NCI-H1417 (cell line): ENCODE results near the gene SFXN4.
A peak's percentile ranks its signal among the peaks of the same experiment; 100 is the strongest.
"Not testable (repeated sequence)": the region's sequence is repeated elsewhere in the genome, so short reads cannot be mapped to it uniquely, and the experiment has no call there.

ENCODE experiments used
- DNase-seq, 3 experiments: peaks; one replicate each; lab custom pipeline; 2025; lab: John Stamatoyannopoulos, UW

The SFXN4 gene

GRCh38 chr10:119139464-119140067 is 25.9 kb downstream of the SFXN4 start:
- peak in 2 of 3 experiments; percentile 8 to 10 for DNase-seq

DNA sequence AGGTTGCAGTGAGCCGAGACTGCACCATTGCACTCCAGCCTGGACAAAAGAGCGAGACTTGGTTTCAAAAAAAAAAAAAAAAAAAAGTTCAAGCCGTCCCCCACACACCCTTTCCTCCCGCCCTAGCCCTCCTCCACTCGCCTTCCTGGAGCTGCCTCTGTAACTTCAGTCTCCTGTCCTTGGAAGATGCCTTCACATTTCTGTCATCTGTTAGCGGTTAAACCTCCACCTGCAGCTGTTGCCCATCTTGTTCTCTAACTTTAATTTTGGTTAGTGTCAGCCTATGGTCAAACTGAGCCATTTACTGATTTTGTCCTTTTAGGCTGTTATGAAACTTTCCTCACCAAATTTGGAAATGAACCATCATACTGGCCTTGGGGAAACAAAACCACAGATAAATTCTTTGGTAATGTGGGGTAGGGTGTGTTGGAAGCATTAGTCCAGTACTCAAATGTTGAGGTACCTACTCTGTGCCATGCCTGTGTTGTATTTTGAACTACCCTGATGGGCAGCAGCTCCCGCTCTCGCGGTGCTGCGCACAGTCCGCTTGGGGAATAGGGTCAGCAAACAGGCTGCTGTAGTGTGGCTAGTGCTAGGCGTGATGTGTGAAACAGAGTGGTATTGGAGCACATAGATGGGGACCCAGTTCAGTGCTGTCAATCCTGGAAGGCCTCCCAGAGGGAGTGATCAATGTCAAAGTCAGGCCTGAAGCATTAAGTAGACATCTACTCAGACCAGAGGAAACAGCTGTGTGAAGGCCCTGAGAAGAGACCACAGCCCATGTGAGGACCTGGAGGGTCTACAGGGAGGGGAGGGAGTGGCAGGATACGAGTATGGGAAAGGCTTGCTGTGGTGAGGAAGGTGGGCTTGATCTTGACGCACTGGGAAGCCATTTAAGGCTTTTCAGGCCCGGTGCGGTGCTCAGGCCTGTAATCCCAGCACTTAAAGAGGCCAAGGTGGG is 26.9 kb downstream of the SFXN4 start:
- no peak for DNase-seq

GRCh38 chr10:119137878-119138277 is 27.6 kb downstream of the SFXN4 start:
- DNase-seq: not testable (repeated sequence)

DNA sequence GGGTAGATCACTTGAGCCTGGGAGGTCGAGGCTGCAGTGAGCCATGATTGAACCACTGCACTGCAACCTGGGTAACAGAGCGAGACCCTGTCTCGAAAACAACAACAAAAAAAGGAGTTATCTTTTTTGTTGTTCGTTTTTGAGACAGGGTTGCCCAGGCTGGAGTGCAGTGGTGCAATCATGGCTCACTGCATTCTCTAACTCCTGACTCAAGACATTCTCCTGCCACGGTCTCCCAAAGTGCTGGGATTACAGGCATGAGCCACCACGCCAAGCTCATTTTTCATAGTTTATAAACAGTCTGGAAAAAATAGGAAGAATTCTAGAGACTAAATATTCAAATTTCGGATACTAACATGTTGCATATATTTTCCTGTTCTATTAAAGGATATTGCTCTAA is 29.4 kb downstream of the SFXN4 start:
- DNase-seq: no peak

DNA sequence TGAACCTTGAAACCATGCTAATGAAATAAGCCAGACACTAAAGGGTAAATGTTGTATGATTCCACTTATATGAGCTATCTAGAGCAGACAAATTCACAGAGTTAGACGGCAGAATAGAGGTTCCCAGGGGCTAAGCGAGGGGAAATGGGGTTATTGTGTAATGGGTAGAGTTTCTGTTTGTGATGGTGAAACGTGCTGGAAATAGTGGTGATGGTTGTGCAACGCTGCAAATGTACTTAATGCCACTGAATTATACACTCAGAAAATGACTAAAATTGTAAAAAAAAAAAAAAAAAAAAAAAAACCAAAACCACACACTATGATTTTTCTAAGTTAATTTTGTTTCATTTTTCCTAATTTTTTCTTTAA is 30.0 kb downstream of the SFXN4 start:
- no peak for DNase-seq

DNA sequence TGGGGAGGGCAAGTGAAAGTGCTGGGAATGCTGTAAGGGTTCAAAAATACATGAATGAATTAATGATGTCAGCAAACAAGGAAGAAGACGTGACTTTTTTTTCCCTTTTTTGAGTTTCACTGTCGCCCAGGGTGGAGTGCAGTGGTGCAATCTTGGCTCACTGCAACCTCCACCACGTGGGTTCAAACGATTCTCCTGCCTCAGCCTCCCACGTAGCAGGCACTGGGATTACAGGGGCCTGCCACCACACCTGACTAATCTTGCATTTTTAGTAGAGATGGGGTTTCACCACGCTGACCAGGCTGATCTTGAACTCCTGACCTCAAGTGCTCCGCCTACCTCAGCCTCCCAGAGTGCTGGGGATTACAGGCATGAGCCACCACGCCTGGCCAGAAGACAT is 31.6 kb downstream of the SFXN4 start:
- DNase-seq: no peak

DNA sequence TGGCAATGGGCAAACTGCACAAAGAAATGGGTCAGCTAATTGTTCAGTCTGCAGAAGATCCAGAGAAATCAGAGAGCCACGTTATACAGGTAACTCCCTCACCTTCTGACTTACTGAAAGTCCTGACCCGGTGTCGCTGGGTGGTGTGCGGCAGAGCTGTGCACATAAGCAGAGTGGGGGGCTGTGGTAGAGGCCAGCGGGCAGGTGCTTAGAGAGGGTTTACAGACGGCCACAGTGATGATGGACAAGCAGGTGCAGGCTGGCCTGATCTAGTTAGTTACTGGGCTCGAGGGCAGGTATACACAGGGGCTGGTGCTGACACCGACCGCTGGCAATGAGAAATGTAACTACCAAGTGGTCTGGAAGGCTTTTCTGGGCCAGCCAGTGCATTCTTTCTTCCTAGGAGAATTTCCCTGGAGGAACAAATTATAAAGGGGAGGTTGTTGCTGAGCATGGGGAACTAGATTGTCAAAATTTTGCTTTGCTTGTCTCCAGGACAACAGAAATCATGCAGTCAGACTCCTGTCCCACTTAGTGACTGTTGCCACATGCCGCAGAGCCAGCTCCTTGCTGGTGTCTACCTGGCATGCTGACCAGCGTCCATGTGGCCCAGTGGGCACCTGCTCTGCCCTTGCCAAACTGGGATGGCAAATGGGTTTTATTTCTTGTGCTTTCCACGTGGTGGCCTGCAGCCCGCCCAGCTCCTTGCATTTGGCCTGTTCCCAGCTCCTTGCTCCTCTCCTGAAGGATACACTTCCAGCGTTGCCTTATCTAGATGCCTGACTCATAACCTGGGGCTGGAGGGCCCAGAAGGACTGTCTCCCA is 32.8 kb downstream of the SFXN4 start:
- no peak for DNase-seq

GRCh38 chr10:119131512-119132240 is 33.8 kb downstream of the SFXN4 start:
- DNase-seq: peak in 2 of 3 experiments; percentile 2 to 12

DNA sequence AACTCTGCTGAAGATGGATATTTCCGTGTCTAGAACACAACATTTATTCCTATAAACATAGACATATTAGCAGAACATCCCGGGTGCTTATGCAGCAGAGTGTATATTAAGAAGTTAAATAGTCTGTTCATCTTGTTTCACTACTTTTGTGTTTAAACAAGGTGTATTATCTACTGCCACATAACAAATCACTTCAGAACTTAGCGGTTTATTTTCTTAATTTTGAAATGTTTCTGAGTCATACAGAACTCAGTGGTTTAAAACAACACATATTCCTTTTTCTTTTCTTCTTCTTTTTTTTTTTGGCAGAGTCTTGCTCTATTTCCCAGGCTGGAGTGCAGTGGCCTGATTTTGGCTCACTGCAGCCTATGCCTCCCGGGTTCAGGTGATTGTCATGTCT is 35.8 kb downstream of the SFXN4 start:
- DNase-seq: no peak

DNA sequence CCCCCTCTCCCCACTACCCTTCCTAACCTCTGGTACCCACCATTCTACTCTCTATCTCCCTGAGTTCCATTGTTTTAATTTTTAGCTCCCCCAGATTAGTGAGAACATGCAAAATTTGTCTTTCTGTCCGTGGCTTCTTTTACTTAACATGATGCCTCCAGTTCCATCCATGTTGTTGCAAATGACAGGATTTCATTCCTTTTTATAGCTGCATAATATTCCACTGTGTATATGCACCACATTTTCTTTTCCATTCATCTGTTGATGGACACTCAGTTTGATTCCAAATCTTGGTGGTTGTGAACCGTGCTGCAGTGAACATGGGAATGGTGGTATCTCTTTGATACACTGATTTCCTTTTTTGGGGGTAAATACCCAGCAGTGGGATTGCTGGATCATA is 39.6 kb downstream of the SFXN4 start:
- DNase-seq: no peak

- no peak for DNase-seq
Measured at GRCh38 chr10:119120875-119121274, 44.6 kb downstream of the SFXN4 start.

- no peak for DNase-seq
Measured at GRCh38 chr10:119120413-119120867, 45.1 kb downstream of the SFXN4 start.

DNA sequence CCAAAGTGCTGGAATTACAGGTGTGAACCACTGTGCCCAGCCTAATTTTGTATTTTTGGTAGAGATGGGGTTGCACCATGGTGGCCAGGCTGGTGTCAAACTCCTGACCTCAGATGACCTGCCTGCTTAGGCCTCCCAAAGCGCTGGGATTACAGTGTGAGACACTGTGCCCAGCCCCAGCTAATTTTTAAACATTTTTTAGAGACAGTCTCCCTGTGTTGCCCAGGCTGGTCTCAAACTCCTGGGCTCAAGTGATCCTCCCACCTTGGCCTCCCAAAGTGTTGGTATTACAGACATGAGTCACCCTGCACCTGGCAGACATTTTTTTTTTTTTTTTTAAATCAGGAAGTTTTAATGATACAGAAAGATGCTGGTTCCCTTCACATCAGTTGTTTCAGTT is 46.1 kb downstream of the SFXN4 start:
- no peak for DNase-seq

DNA sequence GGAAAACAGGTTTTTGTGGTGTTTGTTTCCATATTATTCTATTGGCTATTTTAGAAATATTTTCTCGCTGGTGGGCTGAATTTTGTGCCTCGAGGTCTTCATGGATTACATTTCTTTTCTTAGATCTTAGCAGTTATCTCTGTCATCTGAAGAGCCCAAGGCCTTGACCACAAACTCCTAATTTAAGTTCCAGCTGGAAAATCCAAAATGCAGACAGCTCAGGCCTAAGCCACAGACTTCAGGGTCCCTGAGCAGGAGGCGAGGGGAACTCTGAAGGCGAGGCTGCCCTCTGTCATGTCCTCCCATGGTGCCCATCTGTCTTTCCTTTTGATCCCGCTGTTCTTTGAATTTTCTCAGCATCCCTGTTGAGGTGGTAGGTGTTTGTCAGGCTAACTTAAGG is 47.3 kb downstream of the SFXN4 start:
- no peak for DNase-seq

DNA sequence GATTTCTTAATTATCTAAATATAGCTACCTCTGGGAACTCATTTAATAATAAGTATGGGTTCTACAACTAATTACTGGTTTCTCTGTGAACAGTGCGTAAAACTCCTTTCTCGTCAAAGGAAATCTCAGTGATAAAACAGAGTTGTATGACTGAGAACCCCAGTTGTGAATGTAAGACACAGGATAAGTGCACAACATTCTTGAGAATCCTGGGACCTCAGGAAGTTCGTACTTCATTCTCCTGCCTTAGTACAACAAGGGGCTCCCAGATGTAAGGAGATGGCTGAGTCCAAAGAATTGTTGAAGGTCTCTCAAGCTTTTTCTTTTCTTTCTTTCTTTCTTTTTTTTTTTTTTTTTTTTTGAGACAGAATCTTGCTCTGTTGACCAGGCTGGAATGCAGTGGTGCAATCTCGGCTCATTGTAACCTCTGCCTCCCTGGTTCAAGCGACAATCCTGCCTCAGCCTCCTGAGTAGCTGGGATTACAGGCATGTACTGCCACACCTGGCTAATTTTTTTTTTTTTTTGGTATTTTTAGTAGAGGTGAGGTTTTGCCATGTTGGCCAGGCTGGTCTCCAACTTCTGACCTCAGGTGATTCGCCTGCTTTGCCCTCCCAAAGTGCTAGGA is 49.1 kb downstream of the SFXN4 start:
- DNase-seq: no peak

GRCh38 chr10:119115926-119116325 is 49.6 kb downstream of the SFXN4 start:
- DNase-seq: no peak

DNA sequence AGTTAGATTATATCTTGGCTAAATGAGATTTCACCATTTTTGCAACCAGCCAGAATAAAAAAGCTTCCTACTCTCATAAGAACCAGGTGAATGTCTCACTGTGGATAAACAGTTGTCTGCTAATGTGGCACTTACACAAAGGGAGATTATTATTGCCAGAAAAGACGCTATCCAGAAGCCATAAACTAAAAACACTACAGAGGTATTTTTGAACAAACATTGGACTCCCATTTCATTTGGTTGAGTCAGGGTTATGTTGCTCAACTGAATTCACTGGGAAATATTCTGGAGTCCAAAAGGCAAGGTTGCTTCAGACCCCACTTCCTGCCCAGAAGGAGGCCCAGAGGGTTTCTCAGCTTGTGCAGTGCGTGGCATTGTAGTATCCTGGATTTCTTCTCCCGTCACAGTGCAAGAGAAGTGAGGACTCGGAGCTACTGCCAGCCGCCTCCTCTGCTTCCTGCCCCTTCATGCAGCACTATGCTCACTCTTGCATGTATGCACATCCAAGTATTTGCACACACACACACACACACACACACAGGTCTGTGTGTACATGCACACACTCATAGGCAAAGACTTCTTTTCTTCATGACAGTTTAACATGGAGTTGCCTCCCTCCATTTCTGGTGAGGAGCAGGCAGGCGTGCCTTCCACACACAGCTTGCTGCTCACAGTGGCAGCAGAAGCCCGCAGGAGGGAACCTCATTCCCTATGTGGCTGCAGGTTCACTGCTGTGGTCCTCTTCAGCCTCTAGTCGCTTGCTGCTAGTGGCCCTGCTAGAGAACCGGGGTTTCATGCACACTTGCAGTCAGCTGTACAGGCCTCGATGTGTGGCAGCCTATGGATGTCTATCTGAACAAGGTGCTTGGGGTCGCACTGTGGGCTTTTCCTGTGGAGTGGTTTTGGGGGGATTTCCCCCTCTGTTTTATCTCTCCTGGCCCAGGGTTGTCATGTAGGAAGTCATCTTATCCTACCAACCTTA is 51.5 kb downstream of the SFXN4 start:
- no peak for DNase-seq

GRCh38 chr10:119112056-119112455 is 53.5 kb downstream of the SFXN4 start:
- DNase-seq: no peak

GRCh38 chr10:119107771-119108170 is 57.7 kb downstream of the SFXN4 start:
- DNase-seq: not testable (repeated sequence)

GRCh38 chr10:119107106-119107505 is 58.4 kb downstream of the SFXN4 start:
- DNase-seq: not testable (repeated sequence)
